Type B pancreatic cell (in vitro differentiated cells): Measurements from ENCODE around the gene MRLN. TPM values are rescaled to one million over a fixed set of nuclear protein-coding genes. Genes with fewer than 3 reads are reported as not detected.

Source experiments
- DNase-seq: peaks from one replicate; pipeline ENCODE4 v3.0.0; 2021; ENCODE audit warnings: mixed read lengths; ENCODE audit not compliant: unreplicated experiment; ENCODE audit errors: extremely low spot score
- H3K27ac Mint-ChIP-seq: 2 replicates; pipeline ENCODE4 v1.8.0; 2021; ENCODE audit warnings: mild to moderate bottlenecking, mixed read lengths
- H3K27me3 Mint-ChIP-seq: 2 replicates; pipeline ENCODE4 v1.8.0; 2021; ENCODE audit warnings: mixed read lengths
- H3K36me3 Mint-ChIP-seq: 2 replicates; pipeline ENCODE4 v1.8.0; 2021; ENCODE audit warnings: mixed read lengths
- H3K4me1 Mint-ChIP-seq: one replicate; pipeline ENCODE4 v1.8.0; 2021; ENCODE audit warnings: mixed read lengths; ENCODE audit not compliant: unreplicated experiment
- H3K4me3 Mint-ChIP-seq: 2 replicates; pipeline ENCODE4 v1.8.0; 2021; ENCODE audit warnings: mild to moderate bottlenecking, mixed read lengths
- H3K9me3 Mint-ChIP-seq: 2 replicates; pipeline ENCODE4 v1.8.0; 2021; ENCODE audit warnings: mixed read lengths
- total RNA-seq: library from RNA; stranded (reverse); gene quantifications from 2 replicates; pipeline ENCODE4 v1.2.1, GENCODE V29; 2021; ENCODE audit warnings: low replicate concordance
- TF ChIP-seq, protein P1 (sequence below): fragments of 200-600 bp; sonication (generic); conservative IDR thresholded peaks from 2 replicates; pipeline ENCODE4 v1.5.0; 2021; ENCODE audit warnings: antibody characterized with exemption, mild to moderate bottlenecking

MRLN gene
- total RNA-seq, 1 donor from 2014 or later = 0.75 TPM

GRCh38 chr10:59692113-59692512 lies 61.1 kb downstream of the MRLN start:
- H3K4me3 Mint-ChIP-seq = no peak overlapping the region
- H3K27me3 Mint-ChIP-seq = no peaks in the 10 kb centered on the region
- no peak overlapping the region for H3K27ac Mint-ChIP-seq

DNA sequence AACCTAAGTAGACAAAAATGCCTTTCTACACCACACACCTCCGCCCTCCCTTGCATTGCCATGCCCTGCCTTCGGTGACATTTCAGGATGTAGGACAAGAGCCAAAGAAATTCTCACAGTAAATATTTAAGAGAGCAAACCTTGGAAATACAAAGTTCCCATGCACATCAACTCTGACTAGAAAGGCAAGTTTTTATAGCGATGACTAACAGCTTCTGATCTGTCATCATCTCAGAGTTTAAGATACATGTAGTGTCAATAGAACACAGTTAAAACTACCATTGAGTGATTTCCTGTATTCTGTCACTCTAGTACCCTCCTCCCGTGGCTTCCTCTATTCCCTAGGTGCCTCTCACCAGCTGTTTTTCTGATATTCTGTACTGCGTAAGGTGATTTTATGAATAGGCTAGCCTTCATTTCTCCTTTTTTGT lies 64.3 kb downstream of the MRLN start:
- Mint-ChIP-seq H3K4me1 (peaks cover 6% of the 10 kb centered on the region), H3K36me3 (peaks cover 6% of the 10 kb centered on the region), H3K4me3 (no peak overlapping the region), H3K27ac (peak overlapping the region; percentile 37), H3K27me3 (no peaks in the 10 kb centered on the region), H3K9me3 (peaks cover 5% of the 10 kb centered on the region)
- TF ChIP-seq, protein P1, sequence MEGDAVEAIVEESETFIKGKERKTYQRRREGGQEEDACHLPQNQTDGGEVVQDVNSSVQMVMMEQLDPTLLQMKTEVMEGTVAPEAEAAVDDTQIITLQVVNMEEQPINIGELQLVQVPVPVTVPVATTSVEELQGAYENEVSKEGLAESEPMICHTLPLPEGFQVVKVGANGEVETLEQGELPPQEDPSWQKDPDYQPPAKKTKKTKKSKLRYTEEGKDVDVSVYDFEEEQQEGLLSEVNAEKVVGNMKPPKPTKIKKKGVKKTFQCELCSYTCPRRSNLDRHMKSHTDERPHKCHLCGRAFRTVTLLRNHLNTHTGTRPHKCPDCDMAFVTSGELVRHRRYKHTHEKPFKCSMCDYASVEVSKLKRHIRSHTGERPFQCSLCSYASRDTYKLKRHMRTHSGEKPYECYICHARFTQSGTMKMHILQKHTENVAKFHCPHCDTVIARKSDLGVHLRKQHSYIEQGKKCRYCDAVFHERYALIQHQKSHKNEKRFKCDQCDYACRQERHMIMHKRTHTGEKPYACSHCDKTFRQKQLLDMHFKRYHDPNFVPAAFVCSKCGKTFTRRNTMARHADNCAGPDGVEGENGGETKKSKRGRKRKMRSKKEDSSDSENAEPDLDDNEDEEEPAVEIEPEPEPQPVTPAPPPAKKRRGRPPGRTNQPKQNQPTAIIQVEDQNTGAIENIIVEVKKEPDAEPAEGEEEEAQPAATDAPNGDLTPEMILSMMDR = no peak
- no peak for DNase-seq

More at GRCh38 chr10:59692113-59692512, 61.1 kb downstream of the MRLN start:
- DNase-seq = no peak
- peaks cover 7% of the 10 kb centered on the region for H3K36me3 Mint-ChIP-seq
- TF ChIP-seq, protein P1 = no peak
- peaks cover 6% of the 10 kb centered on the region for H3K4me1 Mint-ChIP-seq
- H3K9me3 Mint-ChIP-seq = peaks cover 5% of the 10 kb centered on the region

GRCh38 chr10:59687657-59688056 lies 65.6 kb downstream of the MRLN start:
- Mint-ChIP-seq H3K27ac (no peak overlapping the region), H3K27me3 (no peaks in the 10 kb centered on the region), H3K4me1 (peaks cover 6% of the 10 kb centered on the region), H3K36me3 (peaks cover 7% of the 10 kb centered on the region), H3K9me3 (peaks cover 5% of the 10 kb centered on the region), H3K4me3 (no peak overlapping the region)
- no peak for DNase-seq
- TF ChIP-seq, protein P1 = no peak

Other genes with a start within 250 kb of the MRLN start
- gene SLC16A9, start 43.6 kb downstream of the MRLN start, total RNA-seq = 10.0 and 18.2 TPM in 2 replicates
- gene CCDC6, start 153.1 kb upstream of the MRLN start, total RNA-seq = 55.4 and 75.1 TPM in 2 replicates